Measurements from ENCODE around the gene OCA2.
"Not testable (repeated sequence)": the region's sequence is repeated elsewhere in the genome, so short reads cannot be mapped to it uniquely, and the experiment has no call there.

OCA2 gene

GRCh38 chr15:27965546-27965945 lies 133.6 kb downstream of the OCA2 start:
- Mint-ChIP-seq H3K27ac (no peak overlapping the region), H3K4me3 (no peak overlapping the region)

DNA sequence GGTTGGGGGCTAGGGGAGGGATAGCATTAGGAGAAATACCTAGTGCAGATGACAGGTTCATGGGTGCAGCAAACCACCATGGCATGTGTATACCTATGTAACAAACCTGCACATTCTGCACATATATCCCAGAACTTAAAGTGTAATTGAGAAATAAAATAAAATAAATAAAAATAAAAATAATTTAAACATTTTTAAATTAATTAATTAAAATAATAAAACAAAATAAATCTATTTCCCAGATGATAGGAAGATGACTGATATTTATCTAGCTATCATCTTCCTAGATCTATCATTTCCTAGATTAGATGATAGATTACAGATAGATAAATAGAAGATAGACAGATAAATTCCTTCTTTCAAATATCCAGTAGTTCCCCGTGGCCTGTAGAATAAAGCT lies 137.3 kb downstream of the OCA2 start:
- Mint-ChIP-seq H3K27me3 (ENCODE audit: low read depth, poor library complexity) (peaks cover 2% of the 10 kb centered on the region), H3K4me1 (peaks cover 32% of the 10 kb centered on the region), H3K4me3 (no peak overlapping the region), H3K27ac (no peak overlapping the region), H3K9me3 (peaks cover 4% of the 10 kb centered on the region), H3K36me3 (ENCODE audit: low read depth) (no peaks in the 10 kb centered on the region)
- TF ChIP-seq CTCF (IDR thresholded peaks at IDR 0.05) = no peak
- no peak for DNase-seq

More at GRCh38 chr15:27965546-27965945, 133.6 kb downstream of the OCA2 start:
- TF ChIP-seq CTCF (IDR thresholded peaks at IDR 0.05) = no peak
- Mint-ChIP-seq H3K4me1 (no peaks in the 10 kb centered on the region), H3K36me3 (ENCODE audit: low read depth) (no peaks in the 10 kb centered on the region), H3K27me3 (ENCODE audit: low read depth, poor library complexity) (peaks cover 4% of the 10 kb centered on the region), H3K9me3 (peaks cover 9% of the 10 kb centered on the region)
- no peak for DNase-seq

GRCh38 chr15:27958911-27959578 lies 140.1 kb downstream of the OCA2 start:
- no peak for TF ChIP-seq CTCF (IDR thresholded peaks at IDR 0.05)
- Mint-ChIP-seq H3K9me3 (no peaks in the 10 kb centered on the region), H3K4me3 (no peak overlapping the region), H3K4me1 (peaks cover 59% of the 10 kb centered on the region), H3K36me3 (ENCODE audit: low read depth) (no peaks in the 10 kb centered on the region), H3K27me3 (ENCODE audit: low read depth, poor library complexity) (peaks cover 2% of the 10 kb centered on the region), H3K27ac (peak overlapping the region; percentile 88)
- no peak for DNase-seq

DNA sequence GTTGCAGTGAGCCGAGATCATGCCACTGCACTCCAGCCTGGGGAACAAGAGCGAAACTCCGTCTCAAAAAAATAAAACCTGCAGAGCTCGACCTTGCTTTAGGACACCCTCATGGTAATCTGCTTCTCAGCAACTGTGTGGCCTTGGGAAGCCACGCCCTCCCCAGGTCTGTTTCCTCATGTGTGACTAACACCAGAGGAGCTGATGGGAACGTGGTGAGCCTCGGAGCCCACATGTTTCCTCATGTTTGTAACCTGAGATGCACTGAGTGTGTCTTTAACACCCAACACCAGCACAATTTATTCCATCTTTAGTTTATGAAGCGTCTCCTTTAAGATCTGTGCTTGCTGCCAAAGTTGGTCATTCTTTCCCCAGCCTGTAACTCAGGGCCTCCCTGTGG lies 142.8 kb downstream of the OCA2 start:
- TF ChIP-seq CTCF (IDR thresholded peaks at IDR 0.05) = no peak
- peak overlapping the region; percentile 69 for H3K27ac Mint-ChIP-seq
- no peaks in the 10 kb centered on the region for H3K36me3 Mint-ChIP-seq (ENCODE audit: low read depth)
- H3K9me3 Mint-ChIP-seq = no peaks in the 10 kb centered on the region
- H3K4me1 Mint-ChIP-seq = peaks cover 59% of the 10 kb centered on the region
- peaks cover 5% of the 10 kb centered on the region for H3K27me3 Mint-ChIP-seq (ENCODE audit: low read depth, poor library complexity)
- no peak overlapping the region for H3K4me3 Mint-ChIP-seq
- peak; percentile 45 for DNase-seq

DNA sequence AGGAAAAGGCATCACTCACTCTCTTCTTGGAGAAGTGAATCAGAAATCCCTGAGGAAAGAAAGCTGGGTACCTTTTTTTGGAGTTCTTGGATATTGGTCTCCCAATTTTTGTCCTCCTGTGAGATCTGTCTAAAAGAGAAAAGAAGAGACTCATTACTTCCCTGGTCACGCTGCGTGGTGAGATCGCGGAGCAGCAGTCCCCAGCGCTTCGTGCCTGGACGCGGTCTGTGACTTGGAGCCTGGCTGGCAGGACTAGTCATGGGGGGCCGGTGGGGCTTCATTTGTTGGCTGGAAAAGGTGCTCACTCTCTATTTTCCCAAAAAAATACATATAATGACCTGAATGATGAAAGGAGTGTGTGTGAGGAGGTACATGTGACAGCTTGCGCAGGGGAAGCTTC lies 144.0 kb downstream of the OCA2 start:
- H3K27me3 Mint-ChIP-seq (ENCODE audit: low read depth, poor library complexity) = peaks cover 5% of the 10 kb centered on the region
- TF ChIP-seq CTCF (IDR thresholded peaks at IDR 0.05) = no peak
- H3K4me3 Mint-ChIP-seq = no peak overlapping the region
- DNase-seq = no peak
- no peak overlapping the region for H3K27ac Mint-ChIP-seq
- no peaks in the 10 kb centered on the region for H3K36me3 Mint-ChIP-seq (ENCODE audit: low read depth)
- no peaks in the 10 kb centered on the region for H3K9me3 Mint-ChIP-seq
- peaks cover 62% of the 10 kb centered on the region for H3K4me1 Mint-ChIP-seq

DNA sequence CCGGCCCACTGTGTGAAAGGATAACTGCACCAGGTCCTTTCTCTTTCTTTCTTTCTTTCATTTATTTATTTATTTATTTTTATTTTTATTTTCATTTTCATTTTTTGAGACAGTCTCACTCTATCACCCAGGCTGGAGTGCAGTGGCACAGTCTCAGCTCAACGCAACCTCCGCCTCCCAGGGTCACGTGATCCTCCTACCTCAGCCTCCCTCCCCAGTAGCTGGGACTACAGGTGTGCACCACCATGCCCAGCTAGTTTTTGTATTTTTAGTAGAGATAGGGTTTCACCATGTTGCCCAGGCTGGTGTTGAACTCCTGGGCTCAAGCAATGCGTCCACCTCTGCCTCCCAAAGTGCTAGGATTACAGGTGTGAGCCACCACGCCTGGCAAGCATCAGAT lies 146.5 kb downstream of the OCA2 start:
- H3K27me3 Mint-ChIP-seq (ENCODE audit: low read depth, poor library complexity); H3K36me3 Mint-ChIP-seq (ENCODE audit: low read depth); H3K27ac Mint-ChIP-seq; DNase-seq; H3K9me3 Mint-ChIP-seq; H3K4me3 Mint-ChIP-seq: not testable (repeated sequence)
- H3K4me1 Mint-ChIP-seq = peaks cover 40% of the 10 kb centered on the region
